ENCODE measurements around the gene DOCK2.
"Not testable (repeated sequence)": the region's sequence is repeated elsewhere in the genome, so short reads cannot be mapped to it uniquely, and the experiment has no call there.

DOCK2 gene

GRCh38 chr5:169953196-169953595, 316.1 kb downstream of the DOCK2 start:
- DNase-seq = not testable (repeated sequence)

- no peak for DNase-seq
Observed at GRCh38 chr5:169954786-169955185, 317.7 kb downstream of the DOCK2 start.

GRCh38 chr5:169956126-169956525, 319.1 kb downstream of the DOCK2 start:
- DNase-seq = no peak

- DNase-seq = no peak
Observed at GRCh38 chr5:169956756-169957155, 319.7 kb downstream of the DOCK2 start.

- no peak for DNase-seq
Observed at GRCh38 chr5:169958278-169958677, 321.2 kb downstream of the DOCK2 start.

GRCh38 chr5:169960659-169961058, 323.6 kb downstream of the DOCK2 start:
- no peak for DNase-seq

GRCh38 chr5:169964246-169964645, 327.2 kb downstream of the DOCK2 start:
- DNase-seq = no peak

- no peak for DNase-seq
Observed at GRCh38 chr5:169970339-169970738, 333.3 kb downstream of the DOCK2 start.

GRCh38 chr5:169970911-169971765, 334.1 kb downstream of the DOCK2 start:
- DNase-seq = no peak

- no peak for DNase-seq
Observed at GRCh38 chr5:169971780-169972179, 334.7 kb downstream of the DOCK2 start.

- DNase-seq = no peak
Observed at GRCh38 chr5:169973056-169973455, 336.0 kb downstream of the DOCK2 start.

- no peak for DNase-seq
Observed at GRCh38 chr5:169974121-169974770, 337.2 kb downstream of the DOCK2 start.

- DNase-seq = no peak
Observed at GRCh38 chr5:169978714-169979113, 341.6 kb downstream of the DOCK2 start.

GRCh38 chr5:169979871-169980270, 342.8 kb downstream of the DOCK2 start:
- DNase-seq = no peak

- DNase-seq = no peak
Observed at GRCh38 chr5:169980418-169981053, 343.5 kb downstream of the DOCK2 start, which contains the start of gene INSYN2B. TSS of gene INSYN2B (minus strand) at chr5:169980495. CDS start at chr5:169883898, 96,597 bp downstream.

GRCh38 chr5:169988206-169988605, 351.1 kb downstream of the DOCK2 start:
- no peak for DNase-seq

- DNase-seq = no peak
Observed at GRCh38 chr5:169988947-169989346, 351.9 kb downstream of the DOCK2 start.

GRCh38 chr5:169989365-169989764, 352.3 kb downstream of the DOCK2 start:
- DNase-seq = no peak

- no peak for DNase-seq
Observed at GRCh38 chr5:169991115-169991869, 354.2 kb downstream of the DOCK2 start.

- DNase-seq = no peak
Observed at GRCh38 chr5:169992789-169993484, 355.9 kb downstream of the DOCK2 start.

- no peak for DNase-seq
Observed at GRCh38 chr5:169993485-169993790, 356.4 kb downstream of the DOCK2 start.

GRCh38 chr5:169997798-169998197, 360.7 kb downstream of the DOCK2 start:
- no peak for DNase-seq

All from effector CD8-positive, alpha-beta T cell (primary cell).